Activated B cell treated with CpG ODN at 0.5 μM for 24 hours (primary cell): Measurements from ENCODE around the gene MYO1E. TPM values are rescaled to one million over a fixed set of nuclear protein-coding genes. Genes with fewer than 3 reads are reported as not detected.

ENCODE experiments used
- ATAC-seq: fragments of 200-7000 bp; cut with Tn5 transposase; one replicate; pipeline ENCODE4 v1.10.0; 2021; ENCODE audit warnings: low read depth, mild to moderate bottlenecking, moderate library complexity
- CTCF ChIA-PET: fragments of 350-600 bp; sonication (Branson Sonifier 250); formaldehyde crosslinking; loops from one replicate; lab custom pipeline; 2021; ENCODE audit warnings: antibody characterized with exemption; lab: Charles Lee
- POLR2A ChIA-PET: fragments of 350-600 bp; sonication (Branson Sonifier 250); formaldehyde crosslinking; loops from one replicate; lab custom pipeline; 2021; ENCODE audit warnings: antibody characterized with exemption; lab: Charles Lee
- DNase-seq: peaks from one replicate; pipeline ENCODE4 v3.0.0; 2022
- H3K27ac Mint-ChIP-seq: one replicate; pipeline ENCODE4 v1.8.0; 2020; ENCODE audit warnings: mixed read lengths
- H3K27me3 Mint-ChIP-seq: one replicate; pipeline ENCODE4 v1.8.0; 2021; ENCODE audit warnings: mixed read lengths
- H3K36me3 Mint-ChIP-seq: one replicate; pipeline ENCODE4 v1.8.0; 2021; ENCODE audit warnings: low read depth, mixed read lengths
- H3K4me1 Mint-ChIP-seq: one replicate; pipeline ENCODE4 v1.8.0; 2021; ENCODE audit warnings: mixed read lengths
- H3K4me3 Mint-ChIP-seq: one replicate; pipeline ENCODE4 v1.8.0; 2020; ENCODE audit warnings: mild to moderate bottlenecking, mixed read lengths
- H3K9me3 Mint-ChIP-seq: one replicate; pipeline ENCODE4 v1.8.0; 2020; ENCODE audit warnings: mixed read lengths
- CTCF ChIP-seq: fragments of 200-600 bp; IDR thresholded peaks from one replicate; pipeline ENCODE4 v1.8.0; 2022; ENCODE audit warnings: antibody characterized with exemption, mild to moderate bottlenecking
- intact Hi-C: fragments of 100-400 bp; cut with micrococcal nuclease; formaldehyde crosslinking; loops from one replicate; pipeline ENCODE4 v1.15.1; 2024
- total RNA-seq: library from RNA; stranded (reverse); gene quantifications from 2 replicates; pipeline ENCODE4 v1.2.3, GENCODE V29; 2022

Gene MYO1E
- total RNA-seq, 1 donor from 2014 or later, result 186 TPM

GRCh38 chr15:59227021-59227420 is 145.7 kb downstream of the MYO1E start:
- H3K27me3 Mint-ChIP-seq, result no peaks in the 10 kb centered on the region
- peaks cover 64% of the 10 kb centered on the region for H3K36me3 Mint-ChIP-seq
- ChIA-PET CTCF (no interaction called here), POLR2A (no interaction called here)
- DNase-seq, result no peak
- no peak for ATAC-seq
- no peaks in the 10 kb centered on the region for H3K9me3 Mint-ChIP-seq
- no peaks in the 10 kb centered on the region for H3K4me1 Mint-ChIP-seq
- H3K4me3 Mint-ChIP-seq, result no peak overlapping the region
- intact Hi-C loops, result no loop called here
- no peak for TF ChIP-seq CTCF
- H3K27ac Mint-ChIP-seq, result no peak overlapping the region

GRCh38 chr15:59224474-59224873 is 148.2 kb downstream of the MYO1E start:
- no peaks in the 10 kb centered on the region for H3K4me1 Mint-ChIP-seq
- H3K9me3 Mint-ChIP-seq, result no peaks in the 10 kb centered on the region
- no peak for ATAC-seq
- no peak overlapping the region for H3K4me3 Mint-ChIP-seq
- POLR2A ChIA-PET, result no interaction called here
- H3K27ac Mint-ChIP-seq, result no peak overlapping the region
- CTCF ChIA-PET, result interaction anchor here (1.1 kb wide), 1 partner anchor 22 kb away, joined by 3 read pairs; no protein-coding TSS in a partner anchor
- H3K27me3 Mint-ChIP-seq, result no peaks in the 10 kb centered on the region
- H3K36me3 Mint-ChIP-seq, result peaks cover 73% of the 10 kb centered on the region
- intact Hi-C loops, result no loop called here
- DNase-seq, result no peak
- TF ChIP-seq CTCF, result no peak

GRCh38 chr15:59223736-59224135 is 148.9 kb downstream of the MYO1E start:
- TF ChIP-seq CTCF, result no peak
- H3K9me3 Mint-ChIP-seq, result no peaks in the 10 kb centered on the region
- DNase-seq (no peak), ATAC-seq (no peak)
- CTCF ChIA-PET, result no interaction called here
- intact Hi-C loops, result no loop called here
- no peaks in the 10 kb centered on the region for H3K27me3 Mint-ChIP-seq
- no peak overlapping the region for H3K4me3 Mint-ChIP-seq
- peaks cover 77% of the 10 kb centered on the region for H3K36me3 Mint-ChIP-seq
- H3K4me1 Mint-ChIP-seq, result no peaks in the 10 kb centered on the region
- no peak overlapping the region for H3K27ac Mint-ChIP-seq
- POLR2A ChIA-PET, result no interaction called here

- intact Hi-C loops, result no loop called here
- ATAC-seq (no peak), DNase-seq (no peak)
- H3K36me3 Mint-ChIP-seq, result peaks cover 84% of the 10 kb centered on the region
- no peak overlapping the region for H3K27ac Mint-ChIP-seq
- POLR2A ChIA-PET, result interaction anchor here (0.5 kb wide), 1 partner anchor 382 kb away, joined by 4 read pairs; no protein-coding TSS in a partner anchor
- TF ChIP-seq CTCF, result no peak
- H3K4me3 Mint-ChIP-seq, result no peak overlapping the region
- no peaks in the 10 kb centered on the region for H3K27me3 Mint-ChIP-seq
- CTCF ChIA-PET, result interaction anchor here (0.7 kb wide), 1 partner anchor 9 kb away, joined by 3 read pairs; no protein-coding TSS in a partner anchor
- no peaks in the 10 kb centered on the region for H3K9me3 Mint-ChIP-seq
- H3K4me1 Mint-ChIP-seq, result no peaks in the 10 kb centered on the region
Measured at GRCh38 chr15:59222906-59223550, 149.6 kb downstream of the MYO1E start.

GRCh38 chr15:59221511-59222505 is 150.9 kb downstream of the MYO1E start:
- intact Hi-C loops, result no loop called here
- H3K27me3 Mint-ChIP-seq, result no peaks in the 10 kb centered on the region
- DNase-seq (no peak), ATAC-seq (no peak)
- peaks cover 83% of the 10 kb centered on the region for H3K36me3 Mint-ChIP-seq
- H3K9me3 Mint-ChIP-seq, result no peaks in the 10 kb centered on the region
- no peak overlapping the region for H3K4me3 Mint-ChIP-seq
- ChIA-PET POLR2A (no interaction called here), CTCF (no interaction called here)
- no peaks in the 10 kb centered on the region for H3K4me1 Mint-ChIP-seq
- no peak for TF ChIP-seq CTCF
- H3K27ac Mint-ChIP-seq, result no peak overlapping the region
